Activated naive CD8-positive, alpha-beta T cell treated with anti-CD3 and anti-CD28 coated beads for 36 hours (primary cell): ENCODE data around the gene FANCC. TPM values are rescaled to one million over a fixed set of nuclear protein-coding genes. Genes with fewer than 3 reads are reported as not detected.

Experiments used
- DNase-seq: peaks from one replicate; pipeline ENCODE4 v3.0.0; 2021
- H3K27ac Mint-ChIP-seq: one replicate; pipeline ENCODE4 v1.8.0; 2022; ENCODE audit warnings: mild to moderate bottlenecking, moderate library complexity, mixed read lengths
- H3K27me3 Mint-ChIP-seq: one replicate; pipeline ENCODE4 v1.8.0; 2022; ENCODE audit warnings: mild to moderate bottlenecking, mixed read lengths
- H3K36me3 Mint-ChIP-seq: one replicate; pipeline ENCODE4 v1.8.0; 2021; ENCODE audit warnings: mild to moderate bottlenecking, mixed read lengths
- H3K4me1 Mint-ChIP-seq: one replicate; pipeline ENCODE4 v1.8.0; 2021; ENCODE audit warnings: mixed read lengths
- H3K4me3 Mint-ChIP-seq: one replicate; pipeline ENCODE4 v1.8.0; 2022; ENCODE audit warnings: mild to moderate bottlenecking, moderate library complexity, mixed read lengths
- H3K9me3 Mint-ChIP-seq: one replicate; pipeline ENCODE4 v1.8.0; 2022; ENCODE audit warnings: mixed read lengths
- total RNA-seq, 2 experiments: library from RNA; stranded (reverse); gene quantifications; one replicate each; pipeline ENCODE4 v1.2.3, GENCODE V29; 2021

FANCC gene
- total RNA-seq, 2 experiments from 2014 or later, result 16.0 to 16.5 TPM

- Mint-ChIP-seq H3K27ac (no peak overlapping the region), H3K36me3 (no peaks in the 10 kb centered on the region), H3K9me3 (no peaks in the 10 kb centered on the region), H3K4me1 (no peaks in the 10 kb centered on the region), H3K4me3 (no peak overlapping the region), H3K27me3 (no peaks in the 10 kb centered on the region)
- no peak for DNase-seq
These were observed 236.4 kb downstream of the FANCC start for GRCh38 chr9:95080961-95081647.

- H3K9me3 Mint-ChIP-seq, result no peaks in the 10 kb centered on the region
- H3K27me3 Mint-ChIP-seq, result no peaks in the 10 kb centered on the region
- no peak overlapping the region for H3K4me3 Mint-ChIP-seq
- DNase-seq, result no peak
- H3K4me1 Mint-ChIP-seq, result no peaks in the 10 kb centered on the region
- no peaks in the 10 kb centered on the region for H3K36me3 Mint-ChIP-seq
- H3K27ac Mint-ChIP-seq, result no peak overlapping the region
These were observed 238.0 kb downstream of the FANCC start for GRCh38 chr9:95079461-95079860.

- H3K4me1 Mint-ChIP-seq, result no peaks in the 10 kb centered on the region
- H3K27me3 Mint-ChIP-seq, result no peaks in the 10 kb centered on the region
- no peak overlapping the region for H3K27ac Mint-ChIP-seq
- no peaks in the 10 kb centered on the region for H3K9me3 Mint-ChIP-seq
- DNase-seq, result no peak
- no peak overlapping the region for H3K4me3 Mint-ChIP-seq
- no peaks in the 10 kb centered on the region for H3K36me3 Mint-ChIP-seq
These were observed 238.6 kb downstream of the FANCC start for GRCh38 chr9:95078939-95079338.

- no peaks in the 10 kb centered on the region for H3K36me3 Mint-ChIP-seq
- no peak overlapping the region for H3K27ac Mint-ChIP-seq
- H3K4me3 Mint-ChIP-seq, result no peak overlapping the region
- DNase-seq, result no peak
- H3K4me1 Mint-ChIP-seq, result no peaks in the 10 kb centered on the region
- H3K9me3 Mint-ChIP-seq, result no peaks in the 10 kb centered on the region
- H3K27me3 Mint-ChIP-seq, result no peaks in the 10 kb centered on the region
These were observed 239.0 kb downstream of the FANCC start for GRCh38 chr9:95078511-95078910.

GRCh38 chr9:95077766-95078370, 239.6 kb downstream of the FANCC start:
- Mint-ChIP-seq H3K36me3 (no peaks in the 10 kb centered on the region), H3K27me3 (no peaks in the 10 kb centered on the region), H3K9me3 (no peaks in the 10 kb centered on the region), H3K27ac (no peak overlapping the region), H3K4me3 (no peak overlapping the region), H3K4me1 (no peaks in the 10 kb centered on the region)
- no peak for DNase-seq

- no peaks in the 10 kb centered on the region for H3K27me3 Mint-ChIP-seq
- H3K4me3 Mint-ChIP-seq, result no peak overlapping the region
- no peaks in the 10 kb centered on the region for H3K4me1 Mint-ChIP-seq
- no peak for DNase-seq
- no peak overlapping the region for H3K27ac Mint-ChIP-seq
- no peaks in the 10 kb centered on the region for H3K36me3 Mint-ChIP-seq
- H3K9me3 Mint-ChIP-seq, result no peaks in the 10 kb centered on the region
These were observed 240.3 kb downstream of the FANCC start for GRCh38 chr9:95077053-95077765.

GRCh38 chr9:95076696-95077052, 240.8 kb downstream of the FANCC start:
- Mint-ChIP-seq H3K4me1 (no peaks in the 10 kb centered on the region), H3K9me3 (no peaks in the 10 kb centered on the region), H3K27me3 (no peaks in the 10 kb centered on the region), H3K4me3 (no peak overlapping the region), H3K36me3 (no peaks in the 10 kb centered on the region), H3K27ac (no peak overlapping the region)
- no peak for DNase-seq

- H3K36me3 Mint-ChIP-seq, result no peaks in the 10 kb centered on the region
- H3K4me3 Mint-ChIP-seq, result no peak overlapping the region
- no peaks in the 10 kb centered on the region for H3K27me3 Mint-ChIP-seq
- H3K4me1 Mint-ChIP-seq, result no peaks in the 10 kb centered on the region
- no peak for DNase-seq
- H3K27ac Mint-ChIP-seq, result no peak overlapping the region
- H3K9me3 Mint-ChIP-seq, result no peaks in the 10 kb centered on the region
These were observed 241.8 kb downstream of the FANCC start for GRCh38 chr9:95075700-95076099.

DNA sequence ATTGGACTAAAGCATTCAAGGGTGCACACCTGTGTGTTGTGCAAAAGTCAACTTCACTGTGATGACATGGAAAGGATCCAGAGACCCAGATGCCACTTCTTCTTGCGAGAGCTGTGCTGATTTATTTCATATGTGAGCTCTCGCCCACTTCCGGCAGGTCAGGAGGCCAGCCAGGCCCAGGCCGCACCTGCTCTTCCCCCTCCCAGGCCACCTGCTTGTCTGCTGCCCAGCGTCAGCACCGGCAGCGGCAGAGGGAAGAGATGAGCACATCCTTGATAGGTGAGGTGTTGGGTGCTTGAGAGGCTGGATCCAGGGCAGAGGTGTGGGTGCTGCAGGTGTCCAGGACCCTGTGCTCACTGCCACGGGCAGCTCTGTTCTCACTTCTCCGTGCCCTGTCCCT, 242.9 kb downstream of the FANCC start:
- H3K27ac Mint-ChIP-seq, result no peak overlapping the region
- no peaks in the 10 kb centered on the region for H3K36me3 Mint-ChIP-seq
- H3K27me3 Mint-ChIP-seq, result no peaks in the 10 kb centered on the region
- no peak overlapping the region for H3K4me3 Mint-ChIP-seq
- DNase-seq, result no peak
- no peaks in the 10 kb centered on the region for H3K9me3 Mint-ChIP-seq
- no peaks in the 10 kb centered on the region for H3K4me1 Mint-ChIP-seq

- no peak overlapping the region for H3K27ac Mint-ChIP-seq
- H3K27me3 Mint-ChIP-seq, result no peaks in the 10 kb centered on the region
- H3K4me1 Mint-ChIP-seq, result no peaks in the 10 kb centered on the region
- no peaks in the 10 kb centered on the region for H3K9me3 Mint-ChIP-seq
- no peak overlapping the region for H3K4me3 Mint-ChIP-seq
- no peaks in the 10 kb centered on the region for H3K36me3 Mint-ChIP-seq
- DNase-seq, result no peak
These were observed 243.6 kb downstream of the FANCC start for GRCh38 chr9:95073918-95074317.

DNA sequence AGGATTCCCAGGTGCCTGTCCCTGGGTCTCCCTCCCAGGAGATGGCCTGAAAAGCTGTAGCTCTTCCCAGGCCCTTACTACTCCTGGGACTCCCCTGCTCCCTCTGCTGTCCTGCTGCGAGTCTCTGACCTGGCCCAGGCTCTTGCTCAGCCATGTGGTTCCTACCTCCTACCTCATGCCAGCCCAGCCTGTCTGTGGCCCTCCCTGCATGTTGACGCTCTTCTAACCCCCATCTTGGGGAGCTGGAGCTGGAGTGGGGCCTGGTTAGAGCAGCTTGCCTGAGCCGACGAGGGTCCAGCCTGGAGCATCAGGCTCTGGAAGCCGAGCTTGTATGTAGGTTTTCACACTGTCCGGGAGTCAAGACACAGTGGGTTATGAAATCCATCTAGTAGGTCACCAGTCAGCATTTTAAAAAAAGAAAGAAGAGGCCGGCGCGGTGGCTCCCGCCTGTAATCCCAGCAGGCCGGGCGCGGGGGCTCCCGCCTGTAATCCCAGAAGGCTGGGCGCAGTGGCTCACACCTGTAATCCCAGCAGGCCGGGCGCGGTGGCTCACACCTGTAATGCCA, 244.4 kb downstream of the FANCC start:
- Mint-ChIP-seq H3K4me3 (no peak overlapping the region), H3K27ac (no peak overlapping the region), H3K9me3 (no peaks in the 10 kb centered on the region), H3K27me3 (no peaks in the 10 kb centered on the region), H3K4me1 (no peaks in the 10 kb centered on the region), H3K36me3 (no peaks in the 10 kb centered on the region)
- DNase-seq, result no peak

GRCh38 chr9:95071925-95072324, 245.6 kb downstream of the FANCC start:
- H3K36me3 Mint-ChIP-seq, result no peaks in the 10 kb centered on the region
- no peaks in the 10 kb centered on the region for H3K9me3 Mint-ChIP-seq
- H3K27ac Mint-ChIP-seq, result no peak overlapping the region
- H3K4me3 Mint-ChIP-seq, result no peak overlapping the region
- H3K4me1 Mint-ChIP-seq, result no peaks in the 10 kb centered on the region
- DNase-seq, result no peak
- no peaks in the 10 kb centered on the region for H3K27me3 Mint-ChIP-seq

GRCh38 chr9:95071450-95071849, 246.1 kb downstream of the FANCC start:
- Mint-ChIP-seq H3K9me3 (no peaks in the 10 kb centered on the region), H3K27ac (no peak overlapping the region), H3K4me3 (no peak overlapping the region), H3K36me3 (no peaks in the 10 kb centered on the region), H3K27me3 (no peaks in the 10 kb centered on the region), H3K4me1 (no peaks in the 10 kb centered on the region)
- DNase-seq, result no peak

DNA sequence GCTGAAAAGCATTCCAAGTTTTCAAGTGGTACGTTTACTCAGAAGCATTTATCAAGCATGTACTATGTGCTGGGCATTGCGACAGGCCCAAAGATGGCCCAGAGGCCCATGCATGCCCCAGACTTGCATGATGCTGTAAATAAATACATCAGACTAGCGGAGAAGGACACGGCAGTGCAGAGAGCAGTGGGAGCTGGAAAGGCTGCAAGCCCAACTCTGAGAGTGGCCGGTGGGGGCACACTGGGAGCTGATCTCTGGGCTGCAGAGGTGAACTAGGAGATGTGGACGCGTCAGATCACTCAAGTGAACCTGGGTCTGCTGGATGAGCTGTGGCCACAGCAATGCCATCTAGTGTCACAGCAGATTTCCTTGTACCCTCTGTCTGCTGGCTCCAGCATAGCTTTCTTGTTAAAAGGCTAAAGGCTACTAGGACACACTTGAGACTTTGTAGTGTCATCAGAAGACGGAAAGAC, 246.9 kb downstream of the FANCC start:
- no peak overlapping the region for H3K4me3 Mint-ChIP-seq
- no peaks in the 10 kb centered on the region for H3K36me3 Mint-ChIP-seq
- H3K27ac Mint-ChIP-seq, result no peak overlapping the region
- no peak for DNase-seq
- no peaks in the 10 kb centered on the region for H3K4me1 Mint-ChIP-seq
- no peaks in the 10 kb centered on the region for H3K27me3 Mint-ChIP-seq
- H3K9me3 Mint-ChIP-seq, result no peaks in the 10 kb centered on the region

GRCh38 chr9:95067897-95068296, 249.6 kb downstream of the FANCC start:
- peaks cover 4% of the 10 kb centered on the region for H3K36me3 Mint-ChIP-seq
- H3K27me3 Mint-ChIP-seq, result no peaks in the 10 kb centered on the region
- no peak overlapping the region for H3K4me3 Mint-ChIP-seq
- H3K4me1 Mint-ChIP-seq, result no peaks in the 10 kb centered on the region
- H3K27ac Mint-ChIP-seq, result no peak overlapping the region
- no peak for DNase-seq
- H3K9me3 Mint-ChIP-seq, result no peaks in the 10 kb centered on the region
